ENCODE data around the gene RBM44. TPM values are rescaled to one million over a fixed set of nuclear protein-coding genes. Genes with fewer than 3 reads are reported as not detected.

Gene RBM44
- total and polyA plus RNA-seq, 7 donors = 0.12 to 1.7 (median 0.71) TPM; not detected in 2

DNA sequence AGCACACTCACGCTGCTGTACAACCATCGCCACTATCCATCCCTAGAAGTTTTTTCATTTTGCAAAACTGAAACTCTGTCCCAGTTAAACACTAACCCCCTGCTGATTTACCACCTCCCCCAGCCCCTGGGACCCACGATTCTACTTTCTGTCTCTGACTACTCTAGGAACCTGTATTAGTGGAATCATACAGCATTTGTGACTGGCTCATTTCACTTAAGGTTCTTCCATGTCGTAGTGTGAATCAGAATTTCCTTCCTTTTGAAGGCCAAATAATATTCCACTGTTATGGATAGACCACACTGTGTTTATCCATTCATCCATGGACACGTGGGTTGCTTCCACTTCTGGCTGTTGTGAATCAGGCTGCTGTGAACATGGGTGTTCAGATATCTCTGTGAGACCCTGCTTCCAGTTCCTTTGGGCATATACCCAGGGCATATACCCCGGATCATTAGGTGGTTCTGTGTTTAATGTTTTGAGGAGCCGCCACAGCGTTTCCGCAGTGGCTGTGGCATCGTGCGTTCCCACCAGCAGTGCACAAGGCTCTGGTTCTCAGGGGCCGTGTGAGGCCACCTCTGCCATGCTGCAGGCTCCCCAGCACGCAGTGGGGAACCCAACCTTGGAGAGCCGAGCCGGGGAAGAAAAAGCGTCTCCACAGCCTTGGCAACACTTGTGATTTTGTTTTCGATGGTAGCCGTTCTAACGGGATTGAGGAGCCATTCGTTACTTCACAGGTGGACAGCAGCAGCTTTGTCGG lies 70.9 kb downstream of the RBM44 start:
- H3K27me3 ChIP-seq = no peaks in the 10 kb centered on the region
- H3K27ac ChIP-seq = peak overlapping the region; percentile 91 to 97 (median 96)
- TF ChIP-seq EP300 (IDR thresholded peaks at IDR 0.05) (no peak), POLR2AphosphoS5 (IDR thresholded peaks at IDR 0.05) (no peak), POLR2A (IDR thresholded peaks at IDR 0.05) (no peak)
- TF ChIP-seq, protein P1, sequence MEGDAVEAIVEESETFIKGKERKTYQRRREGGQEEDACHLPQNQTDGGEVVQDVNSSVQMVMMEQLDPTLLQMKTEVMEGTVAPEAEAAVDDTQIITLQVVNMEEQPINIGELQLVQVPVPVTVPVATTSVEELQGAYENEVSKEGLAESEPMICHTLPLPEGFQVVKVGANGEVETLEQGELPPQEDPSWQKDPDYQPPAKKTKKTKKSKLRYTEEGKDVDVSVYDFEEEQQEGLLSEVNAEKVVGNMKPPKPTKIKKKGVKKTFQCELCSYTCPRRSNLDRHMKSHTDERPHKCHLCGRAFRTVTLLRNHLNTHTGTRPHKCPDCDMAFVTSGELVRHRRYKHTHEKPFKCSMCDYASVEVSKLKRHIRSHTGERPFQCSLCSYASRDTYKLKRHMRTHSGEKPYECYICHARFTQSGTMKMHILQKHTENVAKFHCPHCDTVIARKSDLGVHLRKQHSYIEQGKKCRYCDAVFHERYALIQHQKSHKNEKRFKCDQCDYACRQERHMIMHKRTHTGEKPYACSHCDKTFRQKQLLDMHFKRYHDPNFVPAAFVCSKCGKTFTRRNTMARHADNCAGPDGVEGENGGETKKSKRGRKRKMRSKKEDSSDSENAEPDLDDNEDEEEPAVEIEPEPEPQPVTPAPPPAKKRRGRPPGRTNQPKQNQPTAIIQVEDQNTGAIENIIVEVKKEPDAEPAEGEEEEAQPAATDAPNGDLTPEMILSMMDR (IDR thresholded peaks at IDR 0.05) = no peak
- WGBS, 2 donors = 94 to 95% methylated on average over 21 of the region's 21 CpGs
- H3K4me1 ChIP-seq = peaks cover 0 to 100% (median 98%) of the 10 kb centered on the region in 4 donors
- H3K36me3 ChIP-seq = no peaks in the 10 kb centered on the region
- intact Hi-C loops (cut with DNase I) = loop anchor here (10.0 kb wide), 1 partner anchor 1455 kb away; no protein-coding TSS in a partner anchor
- DNase-seq = peak; percentile 38
- no peaks in the 10 kb centered on the region for H3K9me3 ChIP-seq
- H3K4me3 ChIP-seq = no peak overlapping the region

DNA sequence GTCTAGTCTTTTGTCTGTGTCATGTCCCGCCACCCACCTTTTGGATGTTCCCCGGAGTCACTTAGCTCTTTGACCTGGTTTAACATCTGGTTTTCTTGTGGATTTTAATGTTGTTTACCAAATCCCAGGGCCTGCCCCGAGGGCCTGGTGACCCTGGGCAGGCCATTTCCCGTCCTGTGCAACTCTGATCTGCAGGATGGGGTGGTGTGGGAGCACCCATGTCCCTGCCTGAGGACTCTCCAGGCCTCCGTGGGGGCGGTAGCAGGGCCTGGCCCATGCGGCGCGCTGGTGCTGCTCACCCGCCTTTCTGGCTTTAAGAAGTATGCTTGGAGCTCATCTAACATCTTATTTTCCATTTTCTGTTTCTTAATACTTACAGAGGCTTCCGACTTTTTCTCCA lies 71.5 kb downstream of the RBM44 start:
- Histone ChIP-seq H3K9me3 (no peaks in the 10 kb centered on the region), H3K4me3 (peak overlapping the region in 1 of 4 donors; percentile 3), H3K36me3 (no peaks in the 10 kb centered on the region), H3K4me1 (peaks cover 0 to 100% (median 99%) of the 10 kb centered on the region in 4 donors), H3K27me3 (no peaks in the 10 kb centered on the region), H3K27ac (peak overlapping the region; percentile 91 to 97 (median 96))
- peak; percentile 65 for DNase-seq
- intact Hi-C loops (cut with DNase I) = no loop called here
- TF ChIP-seq, protein P1 (IDR thresholded peaks at IDR 0.05) = no peak
- TF ChIP-seq EP300 (IDR thresholded peaks at IDR 0.05) (no peak), POLR2A (IDR thresholded peaks at IDR 0.05) (no peak), POLR2AphosphoS5 (IDR thresholded peaks at IDR 0.05) (no peak)
- 81 to 89% methylated on average over 11 of the region's 11 CpGs for WGBS, 2 donors

DNA sequence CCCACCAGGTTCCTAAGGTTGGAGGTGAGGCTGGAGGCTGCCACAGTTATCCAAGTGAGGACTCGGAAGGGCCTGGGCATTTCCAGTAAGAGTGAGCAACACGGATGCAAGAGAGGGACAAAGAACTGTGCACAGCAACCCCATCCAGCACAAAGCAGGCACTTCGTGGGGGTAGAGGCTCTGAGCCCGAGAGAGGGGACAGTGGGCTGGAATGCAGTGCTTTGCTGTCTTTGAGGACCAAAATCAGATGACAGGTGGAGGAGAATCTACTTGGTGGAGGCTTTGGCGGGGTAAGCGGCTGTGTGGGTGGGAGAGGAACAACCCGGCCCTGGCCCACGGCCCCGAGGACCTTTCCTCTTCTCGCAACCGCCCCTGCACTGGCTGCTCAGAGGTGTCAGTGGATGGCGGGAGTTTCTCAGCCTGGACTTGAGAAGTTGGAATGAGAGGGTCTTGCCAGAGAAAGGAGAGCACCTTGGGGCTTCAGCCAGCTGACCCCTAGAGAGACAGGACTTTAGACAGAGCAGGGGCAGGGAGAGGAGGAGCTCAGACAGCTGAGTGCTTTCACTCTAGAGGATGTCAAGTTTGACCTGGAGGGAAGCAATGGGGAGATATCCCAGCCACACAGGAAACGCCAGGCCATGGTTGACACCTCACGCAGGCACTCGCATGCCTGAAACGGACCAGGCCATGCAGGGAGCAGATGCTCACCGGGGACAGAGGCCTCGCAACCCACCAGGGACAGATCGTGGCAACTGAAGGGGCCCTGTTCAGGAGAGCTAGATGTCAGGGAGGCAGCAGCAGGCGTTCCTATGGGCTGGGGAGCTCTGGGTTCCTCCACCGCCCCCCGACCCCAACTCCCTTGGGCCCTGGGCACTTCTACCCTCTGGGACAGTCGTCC lies 72.4 kb downstream of the RBM44 start:
- H3K4me1 ChIP-seq = peaks cover 0 to 100% (median 99%) of the 10 kb centered on the region in 4 donors
- no peaks in the 10 kb centered on the region for H3K36me3 ChIP-seq
- TF ChIP-seq EP300 (IDR thresholded peaks at IDR 0.05) = no peak
- TF ChIP-seq POLR2A (IDR thresholded peaks at IDR 0.05) = no peak
- peak in 2 of 4 donors; percentile 45 for TF ChIP-seq POLR2AphosphoS5 (IDR thresholded peaks at IDR 0.05)
- TF ChIP-seq, protein P1 (IDR thresholded peaks at IDR 0.05) = no peak
- peak overlapping the region in 2 of 4 donors; percentile 3 for H3K4me3 ChIP-seq
- no peaks in the 10 kb centered on the region for H3K9me3 ChIP-seq
- 83 to 89% methylated on average over 23 of the region's 23 CpGs for WGBS, 2 donors
- H3K27me3 ChIP-seq = no peaks in the 10 kb centered on the region
- peak overlapping the region; percentile 91 to 97 (median 96) for H3K27ac ChIP-seq
- peak; percentile 69 for DNase-seq
- intact Hi-C loops (cut with DNase I) = no loop called here

DNA sequence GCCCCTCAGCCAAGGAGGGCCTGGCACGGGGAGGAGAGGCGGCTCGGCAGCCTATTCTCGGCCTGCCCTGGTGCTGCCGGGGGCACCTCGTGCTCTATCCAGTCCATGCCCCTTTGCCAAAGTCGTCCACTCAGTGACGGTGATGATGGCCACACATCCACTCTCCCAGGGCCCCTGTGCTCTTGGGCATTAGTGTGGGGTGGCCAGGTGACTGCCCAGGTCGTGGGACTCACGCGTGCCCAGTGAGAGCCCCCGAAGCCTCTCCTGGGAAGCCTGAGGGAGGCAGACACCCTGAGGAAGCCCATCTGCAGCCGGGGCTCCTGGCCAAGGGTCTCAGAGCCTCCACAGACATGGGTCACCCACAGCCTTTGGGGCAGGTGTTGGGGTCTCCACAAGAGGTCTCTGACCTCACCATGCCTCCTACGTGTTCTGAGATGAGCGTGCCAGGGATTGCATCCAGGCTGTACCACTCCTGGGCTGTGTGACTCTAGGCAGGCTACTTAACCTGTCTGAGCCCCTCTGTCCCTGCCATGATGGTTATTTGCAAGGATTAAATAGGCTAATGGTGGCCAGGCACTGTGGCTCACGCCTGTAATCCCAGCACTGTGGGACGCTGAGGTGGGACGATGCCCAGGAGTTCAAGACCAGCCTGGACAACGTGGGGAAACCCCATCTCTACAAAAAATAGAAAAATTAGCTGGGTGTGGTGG lies 73.8 kb downstream of the RBM44 start:
- Histone ChIP-seq H3K4me3 (no peak overlapping the region), H3K27me3 (no peaks in the 10 kb centered on the region), H3K27ac (peak overlapping the region; percentile 91 to 97 (median 96)), H3K4me1 (peaks cover 0 to 100% (median 99%) of the 10 kb centered on the region in 4 donors), H3K9me3 (no peaks in the 10 kb centered on the region), H3K36me3 (peaks cover 0 to 4% (median under 1%) of the 10 kb centered on the region in 4 donors)
- intact Hi-C loops (cut with DNase I) = no loop called here
- peak; percentile 63 for DNase-seq
- 91 to 93% methylated on average over 19 of the region's 19 CpGs for WGBS, 2 donors
- TF ChIP-seq POLR2A (IDR thresholded peaks at IDR 0.05) (no peak), POLR2AphosphoS5 (IDR thresholded peaks at IDR 0.05) (no peak), EP300 (IDR thresholded peaks at IDR 0.05) (no peak)
- TF ChIP-seq, protein P1 (IDR thresholded peaks at IDR 0.05) = no peak
